Kidney epithelial cell (primary cell): Measurements from ENCODE around the gene MATCAP1. TPM values are rescaled to one million over a fixed set of nuclear protein-coding genes. Genes with fewer than 3 reads are reported as not detected.

ENCODE experiments used
- DNase-seq: peaks from one replicate; pipeline ENCODE4 v3.0.0-alpha.2; 2010; ENCODE audit warnings: low read depth
- H3K27me3 ChIP-seq: 2 replicates; pipeline ENCODE4 v1.6.0; 2011; ENCODE audit warnings: low read length; ENCODE audit not compliant: control insufficient read depth, insufficient read depth
- H3K36me3 ChIP-seq: 2 replicates; pipeline ENCODE4 v1.5.1; 2011; ENCODE audit warnings: low read length; ENCODE audit not compliant: control insufficient read depth, insufficient read depth
- H3K4me3 ChIP-seq: 2 replicates; pipeline ENCODE4 v1.5.1; 2011; ENCODE audit warnings: low read depth, mild to moderate bottlenecking, control low read depth, low read length
- CTCF ChIP-seq: IDR thresholded peaks from 2 replicates; pipeline ENCODE4 v1.5.1; 2011; ENCODE audit warnings: mild to moderate bottlenecking, moderate library complexity, low read length, control low read depth, inconsistent platforms; ENCODE audit not compliant: insufficient read depth, poor library complexity, severe bottlenecking
- total RNA-seq: library from RNA; depleted of rRNA; stranded (reverse); fragments of >200 nt; gene quantifications from 2 replicates; pipeline ENCODE4 v1.2.3, GENCODE V29; 2015

MATCAP1 gene
- total RNA-seq, 1 donor from 2014 or later = 10.8 TPM

- no peaks in the 10 kb centered on the region for H3K27me3 ChIP-seq
- no peak for TF ChIP-seq CTCF
- no peak for DNase-seq
- H3K4me3 ChIP-seq = no peak overlapping the region
- no peaks in the 10 kb centered on the region for H3K36me3 ChIP-seq
Observed at GRCh38 chr16:67190448-67191399, 7.0 kb upstream of the MATCAP1 start.

- no peak for DNase-seq
- Histone ChIP-seq H3K36me3 (no peaks in the 10 kb centered on the region), H3K27me3 (peaks cover 2% of the 10 kb centered on the region), H3K4me3 (no peak within 1 kb of the TSS)
- no peak for TF ChIP-seq CTCF
Observed at GRCh38 chr16:67190041-67190440, 6.3 kb upstream of the MATCAP1 start, which contains the start of gene EXOC3L1. TSS of gene EXOC3L1 (minus strand) at chr16:67190136. CDS start at chr16:67189676, 460 bp downstream.

GRCh38 chr16:67188798-67189197, 5.0 kb upstream of the MATCAP1 start:
- TF ChIP-seq CTCF = no peak
- no peak for DNase-seq
- no peak overlapping the region for H3K4me3 ChIP-seq
- H3K27me3 ChIP-seq = peaks cover 6% of the 10 kb centered on the region
- H3K36me3 ChIP-seq = no peaks in the 10 kb centered on the region

GRCh38 chr16:67188323-67188722, 4.6 kb upstream of the MATCAP1 start:
- no peak overlapping the region for H3K4me3 ChIP-seq
- H3K27me3 ChIP-seq = peaks cover 6% of the 10 kb centered on the region
- no peak for TF ChIP-seq CTCF
- H3K36me3 ChIP-seq = no peaks in the 10 kb centered on the region
- DNase-seq = no peak

GRCh38 chr16:67187175-67187890, 3.6 kb upstream of the MATCAP1 start:
- Histone ChIP-seq H3K27me3 (peaks cover 6% of the 10 kb centered on the region), H3K36me3 (no peaks in the 10 kb centered on the region), H3K4me3 (no peak overlapping the region)
- no peak for TF ChIP-seq CTCF
- no peak for DNase-seq
